Spleen (tissue), 11 donors: ENCODE results near the gene BBS12. TPM values are rescaled to one million over a fixed set of nuclear protein-coding genes. Genes with fewer than 3 reads are reported as not detected.

Experiments used
- DNase-seq: peaks from one replicate; pipeline ENCODE4 v3.0.0-alpha.2; 2020
- H3K27ac ChIP-seq, 8 donors: fragments of 200-600 bp; sonication (generic) in 7 of 8; 1 replicate in 4 of 8; 2 replicates in 4 of 8; pipeline versions ENCODE4 v1.5.0 to v1.8.0; 2016 to 2021; ENCODE audit warnings: inconsistent platforms in 4 of 8, mild to moderate bottlenecking in 4 of 8, moderate library complexity in 1 of 8
- H3K27me3 ChIP-seq, 7 donors: fragments of 200-600 bp; sonication (generic) in 6 of 7; replicated peaks in 1 of 7; 1 replicate in 4 of 7; 2 replicates in 3 of 7; pipeline versions ENCODE4 v1.5.0 to v1.8.0; 2016 to 2021; ENCODE audit warnings: inconsistent platforms in 3 of 7, mild to moderate bottlenecking in 1 of 7
- H3K36me3 ChIP-seq, 6 donors: fragments of 200-600 bp; sonication (generic) in 5 of 6; 1 replicate in 4 of 6; 2 replicates in 2 of 6; pipeline versions ENCODE4 v1.5.0 to v1.8.0; 2016 to 2021; ENCODE audit warnings: inconsistent platforms in 2 of 6
- H3K4me1 ChIP-seq, 6 donors: fragments of 200-600 bp; sonication (generic) in 5 of 6; 1 replicate in 3 of 6; 2 replicates in 3 of 6; pipeline versions ENCODE4 v1.5.0 to v1.8.0; 2016 to 2021; ENCODE audit warnings: inconsistent platforms in 3 of 6
- H3K4me3 ChIP-seq, 8 donors: fragments of 200-600 bp; sonication (generic) in 7 of 8; 1 replicate in 4 of 8; 2 replicates in 4 of 8; pipeline versions ENCODE4 v1.5.0 to v1.8.0; 2016 to 2021; ENCODE audit warnings: inconsistent platforms in 4 of 8, mild to moderate bottlenecking in 4 of 8, moderate library complexity in 2 of 8
- H3K9me3 ChIP-seq, 8 donors: fragments of 200-600 bp; sonication (generic) in 7 of 8; 1 replicate in 4 of 8; 2 replicates in 4 of 8; pipeline versions ENCODE4 v1.5.0 to v1.8.0; 2016 to 2021; ENCODE audit warnings: inconsistent platforms in 4 of 8
- CTCF ChIP-seq, 11 experiments: fragments of 200-600 bp in 7 of 11; fragments of 450-650 bp in 4 of 11; sonication (generic) in 4 of 11; IDR thresholded peaks in 8 of 11; conservative IDR thresholded peaks in 3 of 11; 1 replicate in 7 of 11; 2 replicates in 4 of 11; pipeline versions ENCODE4 v1.4.0 to v1.8.0; 2016 to 2021; ENCODE audit warnings: antibody characterized with exemption in 11 of 11, inconsistent platforms in 4 of 11, mild to moderate bottlenecking in 1 of 11
- POLR2A ChIP-seq, 3 donors: fragments of 450-650 bp; IDR thresholded peaks; one replicate each; pipeline ENCODE4 v1.5.1; 2017; ENCODE audit warnings: antibody characterized with exemption in 3 of 3, mild to moderate bottlenecking in 1 of 3
- POLR2AphosphoS5 ChIP-seq, 3 donors: sonication (generic); formaldehyde crosslinking; IDR thresholded peaks; one replicate each; pipeline ENCODE4 v1.5.1; 2017; ENCODE audit warnings: antibody characterized with exemption in 3 of 3
- WGBS, 5 donors: extraction: QIAGEN DNeasy Blood & Tissue Kit in 3 of 5; methylation state at CpG; one replicate each; pipeline versions ENCODE4 v1.1.5 to v1.1.7; 2013 to 2018; 5-methylcytosine and 5-hydroxymethylcytosine counted together
- intact Hi-C: fragments of 100-400 bp; cut with DNase I; formaldehyde crosslinking; loops from one replicate; pipeline ENCODE4 v1.15.0; 2023; ENCODE audit warnings: low total_unique reads
- polyA plus RNA-seq, 3 donors: library from polyadenylated mRNA; stranded (reverse); fragments of 200-250 nt; gene quantifications; one replicate each; pipeline ENCODE4 v1.2.1, GENCODE V29; 2013
- total RNA-seq, 7 donors: library from RNA; depleted of rRNA in 3 of 7; stranded (reverse); fragments of >200 nt in 3 of 7; fragmentation: NEBNext Ultra II Directional in 4 of 7; extraction: Animal tissue kit (Norgen Biotek cat#: 25700) in 4 of 7; gene quantifications; one replicate each; pipeline versions ENCODE4 v1.1.0 to v1.2.1, GENCODE V29; 2016 to 2021
- donor health status: healthy with polysubstance abuse.
- donor health status: DM: no; HTN: no; CAD: no; lungs with moderate emphysema.
- donor health status: DM: no; HTN: no; CAD: no.
- donor health status: Bipolar disorder and iron deficiency.
- donor health status: healthy.
- donor health status: DM: no; HTN: no; CAD: no.
- donor health status: DM: yes; HTN: yes; CAD: no.

BBS12 gene
- total and polyA plus RNA-seq, 10 donors, result 0.91 to 4.4 (median 2.7) TPM

- TF ChIP-seq CTCF (IDR thresholded peaks at IDR 0.05 in 8 of 11, conservative IDR thresholded peaks at IDR 0.05 in 3 of 11) (no peak), POLR2AphosphoS5 (IDR thresholded peaks at IDR 0.05) (no peak), POLR2A (IDR thresholded peaks at IDR 0.05) (no peak)
- no peaks in the 10 kb centered on the region for H3K9me3 ChIP-seq
- H3K27ac ChIP-seq, result no peak overlapping the region
- no peaks in the 10 kb centered on the region for H3K27me3 ChIP-seq
- no peaks in the 10 kb centered on the region for H3K36me3 ChIP-seq
- 92 to 98% (median 95%) methylated on average over 7 of the region's 7 CpGs for whole genome bisulfite sequencing, 5 donors
- H3K4me1 ChIP-seq, result peaks cover 0 to 20% (median 10%) of the 10 kb centered on the region in 6 donors
- H3K4me3 ChIP-seq, result no peak overlapping the region
- intact Hi-C loops, result no loop called here
- no peak for DNase-seq
Measured at GRCh38 chr4:122765692-122766352, 33.3 kb downstream of the BBS12 start.

- Histone ChIP-seq H3K36me3 (no peaks in the 10 kb centered on the region), H3K9me3 (no peaks in the 10 kb centered on the region), H3K27ac (no peak overlapping the region), H3K27me3 (no peaks in the 10 kb centered on the region), H3K4me3 (no peak overlapping the region), H3K4me1 (peaks cover 0 to 20% (median 10%) of the 10 kb centered on the region in 6 donors)
- DNase-seq, result no peak
- intact Hi-C loops, result no loop called here
- WGBS, 5 donors, result 94 to 99% (median 98%) methylated on average over 3 of the region's 3 CpGs
- TF ChIP-seq POLR2AphosphoS5 (IDR thresholded peaks at IDR 0.05), result no peak
- TF ChIP-seq POLR2A (IDR thresholded peaks at IDR 0.05), result no peak
- no peak for TF ChIP-seq CTCF (IDR thresholded peaks at IDR 0.05 in 8 of 11, conservative IDR thresholded peaks at IDR 0.05 in 3 of 11)
Measured at GRCh38 chr4:122766353-122766705, 33.8 kb downstream of the BBS12 start.

- Histone ChIP-seq H3K27ac (no peak overlapping the region), H3K36me3 (no peaks in the 10 kb centered on the region), H3K9me3 (no peaks in the 10 kb centered on the region), H3K4me3 (no peak overlapping the region), H3K27me3 (no peaks in the 10 kb centered on the region), H3K4me1 (peaks cover 0 to 15% (median 10%) of the 10 kb centered on the region in 6 donors)
- intact Hi-C loops, result no loop called here
- WGBS, 5 donors, result 52 to 80% (median 66%) methylated on average over 2 of the region's 2 CpGs
- DNase-seq, result no peak
- TF ChIP-seq CTCF (IDR thresholded peaks at IDR 0.05 in 8 of 11, conservative IDR thresholded peaks at IDR 0.05 in 3 of 11), result no peak
- TF ChIP-seq POLR2A (IDR thresholded peaks at IDR 0.05), result no peak
- TF ChIP-seq POLR2AphosphoS5 (IDR thresholded peaks at IDR 0.05), result no peak
Measured at GRCh38 chr4:122766950-122767349, 34.4 kb downstream of the BBS12 start.

GRCh38 chr4:122771724-122772123, 39.2 kb downstream of the BBS12 start:
- no peaks in the 10 kb centered on the region for H3K36me3 ChIP-seq
- H3K27me3 ChIP-seq, result no peaks in the 10 kb centered on the region
- H3K4me1 ChIP-seq, result no peaks in the 10 kb centered on the region
- WGBS, 5 donors, result 63 to 90% (median 85%) methylated on average over 1 of the region's 1 CpG
- no peak for DNase-seq
- TF ChIP-seq POLR2AphosphoS5 (IDR thresholded peaks at IDR 0.05), result no peak
- no peak for TF ChIP-seq CTCF (IDR thresholded peaks at IDR 0.05 in 8 of 11, conservative IDR thresholded peaks at IDR 0.05 in 3 of 11)
- TF ChIP-seq POLR2A (IDR thresholded peaks at IDR 0.05), result no peak
- intact Hi-C loops, result no loop called here
- H3K27ac ChIP-seq, result no peak overlapping the region
- no peak overlapping the region for H3K4me3 ChIP-seq
- no peaks in the 10 kb centered on the region for H3K9me3 ChIP-seq
